HepG2 (cell line): ENCODE results near the gene CCDC70. TPM values are rescaled to one million over a fixed set of nuclear protein-coding genes. Genes with fewer than 3 reads are reported as not detected.

ENCODE experiments used
- ATAC-seq: fragments of 200-7000 bp; cut with Tn5 transposase; 3 replicates; pipeline ENCODE4 v1.9.1; 2020; ENCODE audit warnings: mild to moderate bottlenecking, moderate library complexity
- BruUV-seq: library from RNA; stranded (reverse); fragments of 400-500 nt; replicated peaks from 2 replicates; lab custom pipeline; 2021; lab: Mats Ljungman, UMichigan
- CTCF ChIA-PET: fragments of 300-600 bp; formaldehyde crosslinking; extraction: SDS; loops from one replicate; lab custom pipeline; 2021; ENCODE audit warnings: low total read pairs, inconsistent platforms, low intra/inter-chr PET ratio; lab: Yijun Ruan, JAX
- POLR2A ChIA-PET: fragments of 350-600 bp; sonication (Branson Sonifier 250); formaldehyde crosslinking; loops from one replicate; lab custom pipeline; 2020; ENCODE audit warnings: antibody characterized with exemption, inconsistent platforms; lab: Yijun Ruan, JAX
- DNase-seq: peaks from one replicate; pipeline ENCODE4 v3.0.0-alpha.2; 2015; ENCODE audit warnings: low spot score
- FAIRE-seq: peaks from 3 replicates; lab custom pipeline; 2011; peaks lifted over from hg19 to GRCh38; lab: Jason Lieb, UNC
- H2AFZ ChIP-seq: one replicate; pipeline ENCODE4 v1.6.1; 2011; ENCODE audit warnings: low read length, inconsistent platforms
- H3K27ac ChIP-seq: fragments of 300-600 bp; 3 replicates; pipeline ENCODE4 v1.8.0; 2011; ENCODE audit warnings: mixed run types, mild to moderate bottlenecking, mixed read lengths, low read length, inconsistent platforms; ENCODE audit not compliant: insufficient read depth; ENCODE audit errors: extremely low read length
- H3K27me3 ChIP-seq, 2 experiments: fragments of 200-600 bp in 1 of 2; 2 replicates in 1 of 2; 3 replicates in 1 of 2; pipeline versions ENCODE4 v1.6.0 to v1.8.0; 2011; ENCODE audit warnings: low read length in 2 of 2, mild to moderate bottlenecking in 2 of 2, moderate library complexity in 2 of 2, inconsistent platforms in 1 of 2; ENCODE audit not compliant: insufficient read depth in 2 of 2, control insufficient read depth in 1 of 2
- H3K36me3 ChIP-seq, 2 experiments: fragments of 200-600 bp in 1 of 2; replicated peaks in 1 of 2; 2 replicates in 1 of 2; 3 replicates in 1 of 2; pipeline versions ENCODE4 v1.5.1 to v1.8.0; 2011; ENCODE audit warnings: low read length in 2 of 2, inconsistent platforms in 1 of 2; ENCODE audit not compliant: insufficient read depth in 2 of 2, control insufficient read depth in 1 of 2
- H3K4me1 ChIP-seq: 2 replicates; pipeline ENCODE4 v1.5.1; 2012; ENCODE audit warnings: low read length, inconsistent platforms; ENCODE audit not compliant: insufficient read depth
- H3K4me2 ChIP-seq: 2 replicates; pipeline ENCODE4 v1.6.0; 2011; ENCODE audit warnings: low read depth, low read length, inconsistent platforms
- H3K4me3 ChIP-seq, 3 experiments: fragments of 200-600 bp in 1 of 3; sonication (generic), shearing (Covaris generic) in 1 of 3; replicated peaks in 1 of 3; 2 replicates each; pipeline ENCODE4 v1.5.1; 2011 to 2016; ENCODE audit warnings: low read length in 3 of 3, inconsistent platforms in 2 of 3, low read depth in 2 of 3, mild to moderate bottlenecking in 2 of 3, control low read depth in 1 of 3, mixed read lengths in 1 of 3; ENCODE audit not compliant: insufficient read depth in 1 of 3
- H3K79me2 ChIP-seq: one replicate; pipeline ENCODE4 v1.6.1; 2011; ENCODE audit warnings: low read length, inconsistent platforms; ENCODE audit not compliant: insufficient read depth
- H3K9ac ChIP-seq: 2 replicates; pipeline ENCODE4 v1.6.0; 2011; ENCODE audit warnings: mild to moderate bottlenecking, low read depth, low read length, inconsistent platforms; ENCODE audit not compliant: insufficient read depth
- H3K9me3 ChIP-seq: 2 replicates; pipeline ENCODE4 v1.5.1; 2012; ENCODE audit warnings: mild to moderate bottlenecking, low read length
- H4K20me1 ChIP-seq: 2 replicates; pipeline ENCODE4 v1.6.0; 2011; ENCODE audit warnings: inconsistent platforms, mild to moderate bottlenecking, low read length, moderate library complexity; ENCODE audit not compliant: insufficient read depth
- CAMTA2 ChIP-seq: sonication (generic); formaldehyde crosslinking; IDR thresholded peaks from 2 replicates; pipeline ENCODE4 v1.4.0; 2020; ENCODE audit warnings: mild to moderate bottlenecking, missing genetic modification reagents, borderline replicate concordance
- CREB1 ChIP-seq, 2 experiments: fragments of 450-650 bp in 1 of 2; IDR thresholded peaks; 2 replicates each; pipeline ENCODE4 v1.6.1; 2016 to 2017; ENCODE audit warnings: control low read depth in 1 of 2, mild to moderate bottlenecking in 1 of 2, missing compliant biosample characterization in 1 of 2, missing genetic modification characterization in 1 of 2
- ELF4 ChIP-seq: sonication (generic); formaldehyde crosslinking; IDR thresholded peaks from 2 replicates; pipeline ENCODE4 v1.5.0; 2020; ENCODE audit warnings: missing genetic modification reagents, mild to moderate bottlenecking, moderate library complexity, borderline replicate concordance
- GPN1 ChIP-seq: sonication (generic); formaldehyde crosslinking; IDR thresholded peaks from 2 replicates; pipeline ENCODE4 v1.5.1; 2020; ENCODE audit warnings: missing genetic modification reagents, borderline replicate concordance
- PHF21A ChIP-seq: sonication (generic); formaldehyde crosslinking; IDR thresholded peaks from 2 replicates; pipeline ENCODE4 v1.5.0; 2020; ENCODE audit warnings: mild to moderate bottlenecking, missing genetic modification reagents
- RBM39 ChIP-seq: fragments of 200-400 bp; formaldehyde crosslinking; IDR thresholded peaks from one replicate; pipeline ENCODE4 v1.6.1; 2018; ENCODE audit warnings: antibody characterized with exemption, mild to moderate bottlenecking, low read depth, low read length; ENCODE audit not compliant: poor library complexity, severe bottlenecking
- SOX13 ChIP-seq, 3 experiments: fragments of 450-650 bp in 1 of 3; sonication (generic) in 1 of 3; formaldehyde crosslinking in 1 of 3; IDR thresholded peaks in 2 of 3; conservative IDR thresholded peaks in 1 of 3; 2 replicates each; pipeline versions ENCODE4 v1.5.0 to v1.6.1; 2016 to 2020; ENCODE audit warnings: antibody characterized with exemption in 1 of 3, mild to moderate bottlenecking in 1 of 3, missing compliant biosample characterization in 1 of 3, missing genetic modification reagents in 1 of 3, moderate library complexity in 1 of 3
- ZNF207 ChIP-seq: fragments of 450-650 bp; IDR thresholded peaks from 2 replicates; pipeline ENCODE4 v1.6.1; 2016; ENCODE audit warnings: antibody characterized with exemption, borderline replicate concordance
- ZNF501 ChIP-seq: sonication (generic); formaldehyde crosslinking; IDR thresholded peaks from 2 replicates; pipeline ENCODE4 v1.5.1; 2020; ENCODE audit warnings: mild to moderate bottlenecking, moderate library complexity, missing genetic modification reagents
- ZNF713 ChIP-seq: sonication (generic); formaldehyde crosslinking; IDR thresholded peaks from 2 replicates; pipeline ENCODE4 v1.4.0; 2020; ENCODE audit warnings: mild to moderate bottlenecking, missing genetic modification reagents
- ZSCAN25 ChIP-seq: sonication (generic); formaldehyde crosslinking; IDR thresholded peaks from 2 replicates; pipeline ENCODE4 v1.8.0; 2022; ENCODE audit warnings: mild to moderate bottlenecking, missing genetic modification reagents
- ZSCAN31 ChIP-seq: sonication (generic); formaldehyde crosslinking; IDR thresholded peaks from 2 replicates; pipeline ENCODE4 v1.5.0; 2020; ENCODE audit warnings: low read depth, mild to moderate bottlenecking, missing genetic modification reagents
- WGBS: methylation state at CpG from one replicate; pipeline ENCODE4 v1.1.6; 2017; ENCODE audit warnings: low lambda C conversion rate; 5-methylcytosine and 5-hydroxymethylcytosine counted together
- in situ Hi-C: cut with HindIII; loops from 2 replicates; pipeline ENCODE4 v1.10.0; 2017; ENCODE audit warnings: low pct_unique_long_range_greater_than_20kb; ENCODE audit not compliant: extremely low pct_ligation_motif_present
- intact Hi-C: fragments of 100-400 bp; cut with micrococcal nuclease; formaldehyde crosslinking; loops from one replicate; pipeline ENCODE4 v1.10.0; 2022; ENCODE audit not compliant: unreplicated experiment
- polyA plus RNA-seq, 8 experiments: library from polyadenylated mRNA; depleted of rRNA in 3 of 8; stranded (reverse) in 7 of 8; unstranded in 1 of 8; fragments of >200 nt; fragmentation: Illumina TruSeq in 4 of 8; extraction: Trizol in 4 of 8; gene quantifications; 2 replicates each; pipeline versions ENCODE4 v1.2.1 to v1.2.3, GENCODE V29; 2011 to 2016; ENCODE audit warnings: low read depth in 4 of 8, missing spikeins in 1 of 8, mixed read lengths in 1 of 8; ENCODE audit not compliant: insufficient read depth in 1 of 8
- total RNA-seq, 5 experiments: library from RNA; depleted of rRNA; stranded (reverse); fragments of >200 nt; fragmentation: Illumina TruSeq; extraction: Trizol; gene quantifications; 2 replicates each; pipeline ENCODE4 v1.2.3, GENCODE V29; 2016; ENCODE audit warnings: low read depth in 1 of 5
- TF ChIP-seq, protein P1 (sequence below): sonication (generic); formaldehyde crosslinking; IDR thresholded peaks from 2 replicates; pipeline ENCODE4 v1.4.0; 2020; ENCODE audit warnings: missing genetic modification reagents, mild to moderate bottlenecking, borderline replicate concordance
- TF ChIP-seq, protein P2 (sequence below): sonication (generic); formaldehyde crosslinking; IDR thresholded peaks from 2 replicates; pipeline ENCODE4 v1.5.0; 2020; ENCODE audit warnings: missing genetic modification reagents

Gene CCDC70
- total and polyA plus RNA-seq, 2 of the 13 experiments (the other 11 are each of a cell fraction or from before 2014, with no cell fraction given): 0.13 TPM; not detected in 1

DNA sequence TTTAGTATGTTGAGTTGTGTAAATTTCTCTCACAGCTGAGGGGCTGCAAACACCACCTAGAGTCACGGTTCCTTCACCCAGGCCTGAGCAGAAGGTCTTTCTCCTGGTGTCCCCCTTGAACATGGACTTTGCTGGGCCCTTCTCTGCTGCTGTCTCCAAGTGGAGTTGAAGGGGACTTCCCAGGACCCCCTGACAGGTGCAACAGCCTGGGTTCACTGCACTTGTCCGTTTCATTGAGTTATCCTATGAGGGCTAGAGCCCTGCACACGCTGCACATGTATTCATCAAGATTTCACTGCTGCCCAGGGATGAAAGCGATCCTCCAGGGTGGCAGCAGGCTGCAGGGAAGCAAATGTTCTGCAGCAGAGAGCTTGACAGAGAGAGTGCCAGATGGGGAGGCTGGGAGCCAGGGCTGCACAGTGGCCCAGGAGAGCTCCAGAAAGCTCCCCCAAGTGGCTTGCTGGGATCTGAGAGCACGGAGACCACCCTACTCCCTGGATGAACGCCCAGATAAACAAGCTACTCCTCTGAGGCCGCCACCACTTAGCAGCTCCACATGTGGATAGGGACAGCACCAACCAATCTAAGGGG is 27.1 kb upstream of the CCDC70 start (continued):
- TF ChIP-seq, protein P1, sequence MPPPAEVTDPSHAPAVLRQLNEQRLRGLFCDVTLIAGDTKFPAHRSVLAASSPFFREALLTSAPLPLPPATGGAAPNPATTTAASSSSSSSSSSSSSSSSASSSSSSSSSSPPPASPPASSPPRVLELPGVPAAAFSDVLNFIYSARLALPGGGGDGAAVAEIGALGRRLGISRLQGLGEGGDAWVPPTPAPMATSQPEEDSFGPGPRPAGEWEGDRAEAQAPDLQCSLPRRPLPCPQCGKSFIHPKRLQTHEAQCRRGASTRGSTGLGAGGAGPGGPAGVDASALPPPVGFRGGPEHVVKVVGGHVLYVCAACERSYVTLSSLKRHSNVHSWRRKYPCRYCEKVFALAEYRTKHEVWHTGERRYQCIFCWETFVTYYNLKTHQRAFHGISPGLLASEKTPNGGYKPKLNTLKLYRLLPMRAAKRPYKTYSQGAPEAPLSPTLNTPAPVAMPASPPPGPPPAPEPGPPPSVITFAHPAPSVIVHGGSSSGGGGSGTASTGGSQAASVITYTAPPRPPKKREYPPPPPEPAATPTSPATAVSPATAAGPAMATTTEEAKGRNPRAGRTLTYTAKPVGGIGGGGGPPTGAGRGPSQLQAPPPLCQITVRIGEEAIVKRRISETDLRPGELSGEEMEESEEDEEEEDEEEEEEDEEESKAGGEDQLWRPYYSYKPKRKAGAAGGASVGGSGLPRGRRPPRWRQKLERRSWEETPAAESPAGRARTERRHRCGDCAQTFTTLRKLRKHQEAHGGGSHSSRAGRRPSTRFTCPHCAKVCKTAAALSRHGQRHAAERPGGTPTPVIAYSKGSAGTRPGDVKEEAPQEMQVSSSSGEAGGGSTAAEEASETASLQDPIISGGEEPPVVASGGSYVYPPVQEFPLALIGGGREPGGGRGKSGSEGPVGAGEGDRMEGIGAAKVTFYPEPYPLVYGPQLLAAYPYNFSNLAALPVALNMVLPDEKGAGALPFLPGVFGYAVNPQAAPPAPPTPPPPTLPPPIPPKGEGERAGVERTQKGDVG (CRISPR knock-in tag): no peak
- TF ChIP-seq SOX13 (IDR thresholded peaks at IDR 0.05) (no peak), SOX13 (CRISPR knock-in tag; conservative IDR thresholded peaks at IDR 0.05 in 1 of 2, IDR thresholded peaks at IDR 0.05 in 1 of 2) (no peak), ZNF207 (no peak), ZNF501 (CRISPR knock-in tag) (no peak), CAMTA2 (CRISPR knock-in tag) (no peak), ZSCAN25 (CRISPR knock-in tag) (no peak)
- TF ChIP-seq, protein P2, sequence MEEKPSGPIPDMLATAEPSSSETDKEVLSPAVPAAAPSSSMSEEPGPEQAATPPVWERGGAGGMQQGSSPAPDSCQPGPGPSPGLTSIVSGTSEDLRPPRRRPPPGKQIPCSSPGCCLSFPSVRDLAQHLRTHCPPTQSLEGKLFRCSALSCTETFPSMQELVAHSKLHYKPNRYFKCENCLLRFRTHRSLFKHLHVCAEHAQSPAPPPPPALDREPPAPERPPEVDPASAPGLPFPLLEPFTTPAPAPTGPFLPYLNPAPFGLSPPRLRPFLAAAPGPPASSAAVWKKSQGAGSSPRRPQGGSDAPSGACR: no peak

DNA sequence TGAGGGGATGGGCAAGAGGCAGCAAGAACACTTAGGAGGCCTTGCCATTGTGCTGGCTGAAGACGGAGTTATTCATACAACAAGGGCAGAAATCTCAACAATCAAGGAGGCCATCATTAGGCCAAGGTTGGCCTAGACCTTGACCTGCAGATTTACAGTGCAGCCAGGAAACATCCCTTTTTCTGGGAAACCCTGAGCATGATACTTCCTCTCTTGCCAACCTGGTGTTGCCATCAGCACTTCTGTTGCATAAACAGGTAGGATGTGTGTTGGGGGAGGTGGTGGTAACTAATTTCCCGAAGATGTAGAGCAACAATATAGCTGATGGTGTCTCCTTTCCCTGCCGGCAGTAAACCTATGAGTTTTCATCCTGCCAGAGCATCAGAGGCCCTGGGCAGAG is 24.8 kb upstream of the CCDC70 start:
- ATAC-seq (no peak), FAIRE-seq (no peak), DNase-seq (no peak)
- WGBS: 73% methylated on average over 3 of the region's 3 CpGs
- Histone ChIP-seq H3K9me3 (no peaks in the 10 kb centered on the region), H3K4me1 (no peaks in the 10 kb centered on the region), H4K20me1 (no peaks in the 10 kb centered on the region), H3K4me2 (no peak overlapping the region), H3K27me3 (no peaks in the 10 kb centered on the region), H3K79me2 (no peaks in the 10 kb centered on the region), H3K4me3 (no peak overlapping the region), H2AFZ (no peak overlapping the region), H3K27ac (no peak overlapping the region), H3K36me3 (no peaks in the 10 kb centered on the region), H3K9ac (no peak overlapping the region)
- in situ Hi-C loops: no loop called here
- ChIA-PET CTCF (no interaction called here), POLR2A (no interaction called here)
- no TSS peak for BruUV-seq
- intact Hi-C loops: no loop called here
- TF ChIP-seq ZNF713 (CRISPR knock-in tag) (no peak), ZSCAN31 (CRISPR knock-in tag) (no peak), ELF4 (no peak), RBM39 (no peak), GPN1 (no peak), CREB1 (IDR thresholded peaks at IDR 0.05) (no peak), CREB1 (CRISPR knock-in tag; IDR thresholded peaks at IDR 0.05) (no peak), PHF21A (CRISPR knock-in tag) (no peak)
